Neutrophil (primary cell): Measurements from ENCODE around the gene RFXANK.

ENCODE experiments used
- H3K27ac ChIP-seq: fragments of 200-600 bp; sonication (generic); 2 replicates; pipeline ENCODE4 v1.5.1; 2016; ENCODE audit warnings: mild to moderate bottlenecking, moderate library complexity
- H3K27me3 ChIP-seq: fragments of 200-600 bp; sonication (generic); 2 replicates; pipeline ENCODE4 v1.6.0; 2016; ENCODE audit warnings: mild to moderate bottlenecking
- H3K36me3 ChIP-seq: fragments of 200-600 bp; sonication (generic); 2 replicates; pipeline ENCODE4 v1.5.1; 2017
- H3K4me1 ChIP-seq, 2 experiments: fragments of 200-600 bp in 1 of 2; sonication (generic) in 1 of 2; 1 replicate in 1 of 2; 2 replicates in 1 of 2; pipeline versions ENCODE4 v1.5.1 to v1.6.1; 2013 to 2016; ENCODE audit warnings: low read depth in 1 of 2, low read length in 1 of 2, mild to moderate bottlenecking in 1 of 2, moderate library complexity in 1 of 2; ENCODE audit not compliant: control insufficient read depth in 1 of 2, insufficient read depth in 1 of 2
- H3K4me3 ChIP-seq, 2 experiments: fragments of 200-600 bp in 1 of 2; sonication (generic) in 1 of 2; 1 replicate in 1 of 2; 2 replicates in 1 of 2; pipeline ENCODE4 v1.5.1; 2013 to 2016; ENCODE audit warnings: low read depth in 1 of 2, low read length in 1 of 2, mild to moderate bottlenecking in 1 of 2, moderate library complexity in 1 of 2
- H3K9me3 ChIP-seq: fragments of 200-600 bp; sonication (generic); 2 replicates; pipeline ENCODE4 v1.5.1; 2016
- CTCF ChIP-seq: fragments of 200-600 bp; sonication (generic); IDR thresholded peaks from 2 replicates; pipeline ENCODE4 v1.5.1; 2016; ENCODE audit warnings: antibody characterized with exemption

Gene RFXANK

DNA sequence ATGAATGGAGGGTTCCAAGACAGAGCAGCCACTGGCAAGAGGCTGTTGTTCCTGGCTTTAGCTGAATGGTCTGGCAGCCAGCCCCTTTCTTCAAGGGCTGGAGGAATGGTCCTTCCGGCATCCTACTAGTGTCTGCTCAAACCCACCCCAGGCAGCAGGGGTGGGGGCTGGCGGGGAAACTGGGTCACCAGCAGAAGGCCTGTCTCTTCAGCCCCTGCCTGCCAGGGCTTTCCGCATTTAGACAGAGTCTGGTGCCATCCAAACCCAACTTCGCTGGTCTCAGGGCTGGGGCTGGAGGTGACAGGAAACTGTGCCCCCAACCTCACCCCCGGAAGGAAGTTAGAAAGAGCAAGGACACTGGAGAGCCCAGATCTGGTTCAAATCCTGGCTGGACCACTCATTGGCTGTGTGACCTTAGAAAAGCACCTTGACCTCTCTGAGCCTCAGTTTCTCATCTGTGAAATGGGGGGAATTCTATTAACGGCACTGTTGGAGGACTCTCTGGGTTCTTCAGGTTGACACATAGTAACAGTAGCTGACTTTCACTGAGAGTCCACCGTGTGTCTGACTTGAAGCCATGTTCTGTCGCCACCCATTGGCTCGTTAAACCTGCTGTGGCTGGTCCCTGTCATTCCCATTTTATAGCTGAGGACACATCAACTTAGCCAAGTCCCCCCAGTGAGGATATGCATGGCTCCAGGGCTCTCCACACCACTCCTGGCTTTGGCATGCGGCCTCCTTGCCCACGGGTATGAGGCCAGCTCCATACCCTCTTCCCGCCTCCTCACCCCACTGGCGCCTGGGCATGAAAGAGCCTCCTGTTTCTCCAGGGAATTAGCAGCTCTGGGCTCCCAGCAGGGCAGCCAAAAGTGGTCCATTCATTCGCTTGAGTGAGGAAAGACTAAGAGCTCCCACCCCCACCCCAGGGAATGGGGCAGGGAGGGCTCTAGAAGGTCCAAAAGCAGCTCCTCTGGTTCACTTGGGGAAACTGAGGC, 13.7 kb downstream of the RFXANK start:
- peaks cover 62% of the 10 kb centered on the region for H3K27me3 ChIP-seq
- peaks cover 8 to 13% of the 10 kb centered on the region in 2 experiments for H3K4me1 ChIP-seq
- no peak overlapping the region for H3K4me3 ChIP-seq
- H3K27ac ChIP-seq, result no peak overlapping the region
- no peaks in the 10 kb centered on the region for H3K9me3 ChIP-seq
- TF ChIP-seq CTCF, result no peak
- H3K36me3 ChIP-seq, result peaks cover 12% of the 10 kb centered on the region

GRCh38 chr19:19206938-19207337, 14.9 kb downstream of the RFXANK start:
- Histone ChIP-seq H3K36me3 (peaks cover 4% of the 10 kb centered on the region), H3K27me3 (peaks cover 74% of the 10 kb centered on the region), H3K4me1 (peaks cover 8 to 13% of the 10 kb centered on the region in 2 experiments), H3K27ac (no peak overlapping the region), H3K4me3 (no peak overlapping the region), H3K9me3 (no peaks in the 10 kb centered on the region)
- TF ChIP-seq CTCF, result no peak

DNA sequence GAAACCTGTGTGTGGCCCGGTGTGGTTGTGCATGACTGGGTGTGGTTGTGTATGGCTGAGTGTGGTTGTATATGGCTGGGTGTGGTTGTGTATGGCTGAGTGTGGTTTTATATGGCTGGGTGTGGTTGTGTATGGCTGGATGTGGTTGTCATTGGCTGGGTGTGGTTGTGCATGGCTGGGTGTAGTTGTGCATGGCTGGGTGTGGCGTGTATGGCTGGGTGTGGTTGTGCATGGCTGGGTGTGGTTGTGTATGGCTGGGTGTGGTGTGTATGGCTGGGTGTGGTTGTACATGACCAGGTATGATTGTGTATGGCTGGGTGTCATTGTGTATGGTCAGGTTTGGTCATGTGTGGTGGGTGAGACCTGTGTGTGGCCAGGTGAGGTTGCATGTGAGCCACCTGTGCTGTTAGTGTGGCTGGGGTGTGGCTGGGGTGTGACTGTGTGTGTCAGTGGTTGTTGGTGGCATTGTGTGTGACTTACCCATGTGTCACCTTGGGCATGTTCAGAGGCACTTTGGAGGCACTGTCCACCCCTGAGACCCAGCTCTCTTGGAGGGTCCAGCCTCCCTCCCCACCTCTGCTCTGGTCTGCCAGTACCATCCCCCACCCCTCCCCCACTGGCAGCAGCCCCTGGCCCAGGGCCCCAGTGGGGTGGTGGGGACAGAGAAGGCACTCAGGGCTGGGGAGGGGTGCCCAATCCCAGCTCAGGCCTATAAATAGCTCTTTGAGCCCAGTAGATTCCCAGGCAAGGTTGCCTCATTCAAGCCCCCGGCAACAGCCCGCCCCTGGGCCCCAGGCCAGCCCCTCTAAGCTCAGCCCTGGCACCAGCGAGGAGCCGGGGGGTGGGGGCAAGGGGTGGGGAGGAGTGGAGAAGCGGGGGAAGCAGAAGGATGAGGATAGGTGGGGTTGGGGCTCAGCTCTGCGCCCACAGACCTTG, 15.8 kb downstream of the RFXANK start:
- no peak for TF ChIP-seq CTCF
- Histone ChIP-seq H3K9me3 (no peaks in the 10 kb centered on the region), H3K4me1 (peaks cover 4 to 8% of the 10 kb centered on the region in 2 experiments), H3K27ac (no peak overlapping the region), H3K36me3 (no peaks in the 10 kb centered on the region), H3K4me3 (no peak overlapping the region), H3K27me3 (peaks cover 84% of the 10 kb centered on the region)

GRCh38 chr19:19209372-19209771, 17.3 kb downstream of the RFXANK start:
- Histone ChIP-seq H3K27me3 (peaks cover 97% of the 10 kb centered on the region), H3K36me3 (no peaks in the 10 kb centered on the region), H3K4me3 (no peak overlapping the region), H3K4me1 (no peaks in the 10 kb centered on the region), H3K27ac (no peak overlapping the region), H3K9me3 (no peaks in the 10 kb centered on the region)
- TF ChIP-seq CTCF, result no peak
